Natural killer cell treated with Interleukin-12 subunit alpha and Interleukin-12 subunit beta and Interleukin-15 and Interleukin-18, amount 100 ng/mL, for 72 hours (primary cell): ENCODE measurements around the gene P2RY4. TPM values are rescaled to one million over a fixed set of nuclear protein-coding genes. Genes with fewer than 3 reads are reported as not detected.
"Not testable (repeated sequence)": the region's sequence is repeated elsewhere in the genome, so short reads cannot be mapped to it uniquely, and the experiment has no call there.

Experiments used
- ATAC-seq, 2 donors: fragments of 150-1000 bp; cut with Tn5 transposase in 1 of 2; sonication (Bioruptor Pico), chemical (Tn5 transposase) in 1 of 2; 2 replicates each; pipeline ENCODE4 v1.10.0; 2021
- DNase-seq: peaks from one replicate; pipeline ENCODE4 v3.0.0; 2022; ENCODE audit warnings: low spot score
- H3K27ac Mint-ChIP-seq, 2 donors: 1 replicate in 1 of 2; 2 replicates in 1 of 2; pipeline ENCODE4 v1.8.0; 2022; ENCODE audit warnings: mixed read lengths in 2 of 2, mild to moderate bottlenecking in 1 of 2, moderate library complexity in 1 of 2
- H3K27me3 Mint-ChIP-seq, 2 donors: 1 replicate in 1 of 2; 2 replicates in 1 of 2; pipeline ENCODE4 v1.8.0; 2022; ENCODE audit warnings: mixed read lengths in 2 of 2
- H3K36me3 Mint-ChIP-seq: one replicate; pipeline ENCODE4 v1.8.0; 2022; ENCODE audit warnings: mixed read lengths
- H3K4me1 Mint-ChIP-seq, 2 donors: 1 replicate in 1 of 2; 2 replicates in 1 of 2; pipeline ENCODE4 v1.8.0; 2022; ENCODE audit warnings: low read depth in 2 of 2, mixed read lengths in 2 of 2, mild to moderate bottlenecking in 1 of 2
- H3K4me3 Mint-ChIP-seq: one replicate; pipeline ENCODE4 v1.8.0; 2022; ENCODE audit warnings: mixed read lengths
- H3K9me3 Mint-ChIP-seq: 2 replicates; pipeline ENCODE4 v1.8.0; 2022; ENCODE audit warnings: mixed read lengths
- total RNA-seq, 2 donors: library from RNA; stranded (reverse); gene quantifications; one replicate each; pipeline ENCODE4 v1.2.3, GENCODE V29; 2022

The P2RY4 gene
- total RNA-seq, 2 donors from 2014 or later, result 0.36 to 0.40 TPM

GRCh38 chrX:70257423-70258288 lies 2.3 kb downstream of the P2RY4 start:
- H3K27ac Mint-ChIP-seq, result no peak overlapping the region
- DNase-seq (no peak), ATAC-seq (peak in 1 of 2 donors; percentile 43)
- no peaks in the 10 kb centered on the region for H3K9me3 Mint-ChIP-seq
- no peaks in the 10 kb centered on the region for H3K36me3 Mint-ChIP-seq
- H3K4me3 Mint-ChIP-seq, result no peak overlapping the region
- H3K4me1 Mint-ChIP-seq, result no peaks in the 10 kb centered on the region
- peaks cover 0 to 7% of the 10 kb centered on the region in 2 donors for H3K27me3 Mint-ChIP-seq

- no peak overlapping the region for H3K4me3 Mint-ChIP-seq
- H3K27ac Mint-ChIP-seq, result no peak overlapping the region
- H3K9me3 Mint-ChIP-seq, result no peaks in the 10 kb centered on the region
- no peaks in the 10 kb centered on the region for H3K36me3 Mint-ChIP-seq
- peaks cover 0 to 7% of the 10 kb centered on the region in 2 donors for H3K27me3 Mint-ChIP-seq
- DNase-seq, result no peak
- ATAC-seq, result no peak
- no peaks in the 10 kb centered on the region for H3K4me1 Mint-ChIP-seq
These were observed 4.6 kb downstream of the P2RY4 start for GRCh38 chrX:70255452-70255851.

DNA sequence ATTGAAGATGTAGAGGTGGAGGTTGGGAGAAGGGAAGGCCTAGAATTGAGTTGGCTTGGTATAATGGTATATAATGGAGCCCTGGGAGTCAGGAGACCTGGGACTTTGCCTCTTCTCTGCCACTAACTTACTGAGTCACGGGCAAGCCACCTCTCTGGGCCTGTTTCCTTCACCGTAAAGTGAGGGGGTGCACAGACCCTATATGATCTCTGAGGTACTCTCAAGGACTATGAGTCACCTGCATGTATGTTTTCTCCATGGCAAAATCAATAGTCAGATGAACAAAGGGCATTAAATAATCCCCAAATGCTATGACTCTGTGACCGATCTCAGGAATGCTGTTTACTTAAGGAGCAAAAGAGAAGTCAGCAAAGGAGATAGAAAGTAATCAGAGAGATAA lies 5.1 kb downstream of the P2RY4 start:
- Mint-ChIP-seq H3K27me3 (peaks cover 0 to 7% of the 10 kb centered on the region in 2 donors), H3K9me3 (no peaks in the 10 kb centered on the region), H3K4me3 (no peak overlapping the region), H3K36me3 (no peaks in the 10 kb centered on the region), H3K27ac (no peak overlapping the region), H3K4me1 (no peaks in the 10 kb centered on the region)
- DNase-seq, result no peak
- no peak for ATAC-seq

- no peak overlapping the region for H3K27ac Mint-ChIP-seq
- H3K4me3 Mint-ChIP-seq, result no peak overlapping the region
- H3K36me3 Mint-ChIP-seq, result no peaks in the 10 kb centered on the region
- no peak for ATAC-seq
- no peaks in the 10 kb centered on the region for H3K4me1 Mint-ChIP-seq
- H3K27me3 Mint-ChIP-seq, result peaks cover 0 to 7% of the 10 kb centered on the region in 2 donors
- H3K9me3 Mint-ChIP-seq, result no peaks in the 10 kb centered on the region
- DNase-seq, result no peak
These were observed 6.0 kb downstream of the P2RY4 start for GRCh38 chrX:70254063-70254400.

GRCh38 chrX:70253377-70254062 lies 6.5 kb downstream of the P2RY4 start:
- Mint-ChIP-seq H3K27me3 (peaks cover 0 to 7% of the 10 kb centered on the region in 2 donors), H3K27ac (no peak overlapping the region), H3K36me3 (no peaks in the 10 kb centered on the region), H3K4me1 (no peaks in the 10 kb centered on the region), H3K4me3 (no peak overlapping the region), H3K9me3 (no peaks in the 10 kb centered on the region)
- DNase-seq, result no peak
- no peak for ATAC-seq

DNA sequence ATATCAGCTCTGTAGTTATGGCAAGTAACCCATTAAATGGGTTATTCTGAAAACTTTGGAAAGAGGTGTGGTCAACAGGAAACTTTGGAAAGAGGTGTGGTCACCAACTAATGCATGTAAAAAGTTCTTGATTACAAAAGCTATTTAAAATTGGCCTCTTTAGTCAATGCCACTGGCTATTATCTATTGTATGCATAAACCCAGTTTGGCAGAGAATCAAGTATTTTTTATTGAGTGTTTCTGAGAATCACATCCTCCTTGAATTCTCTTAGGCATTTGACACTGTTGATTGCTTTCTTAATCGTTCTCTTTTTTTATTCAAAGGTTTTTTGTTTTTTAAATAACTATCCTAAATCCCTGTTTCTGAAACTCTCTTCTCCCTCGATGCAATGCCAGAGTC lies 7.5 kb downstream of the P2RY4 start:
- DNase-seq (no peak), ATAC-seq (no peak)
- peaks cover 0 to 7% of the 10 kb centered on the region in 2 donors for H3K27me3 Mint-ChIP-seq
- H3K4me3 Mint-ChIP-seq, result no peak overlapping the region
- no peaks in the 10 kb centered on the region for H3K36me3 Mint-ChIP-seq
- no peaks in the 10 kb centered on the region for H3K4me1 Mint-ChIP-seq
- no peaks in the 10 kb centered on the region for H3K9me3 Mint-ChIP-seq
- no peak overlapping the region for H3K27ac Mint-ChIP-seq

GRCh38 chrX:70247252-70247651 lies 12.8 kb downstream of the P2RY4 start:
- no peaks in the 10 kb centered on the region for H3K9me3 Mint-ChIP-seq
- ATAC-seq (no peak), DNase-seq (no peak)
- H3K4me3 Mint-ChIP-seq, result no peak overlapping the region
- no peak overlapping the region for H3K27ac Mint-ChIP-seq
- no peaks in the 10 kb centered on the region for H3K4me1 Mint-ChIP-seq
- H3K36me3 Mint-ChIP-seq, result no peaks in the 10 kb centered on the region
- H3K27me3 Mint-ChIP-seq, result peaks cover 0 to 5% of the 10 kb centered on the region in 2 donors

- H3K4me3 Mint-ChIP-seq, result no peak overlapping the region
- DNase-seq (no peak), ATAC-seq (no peak)
- H3K36me3 Mint-ChIP-seq, result no peaks in the 10 kb centered on the region
- peaks cover 0 to 10% of the 10 kb centered on the region in 2 donors for H3K27me3 Mint-ChIP-seq
- H3K9me3 Mint-ChIP-seq, result no peaks in the 10 kb centered on the region
- H3K27ac Mint-ChIP-seq, result no peak overlapping the region
- no peaks in the 10 kb centered on the region for H3K4me1 Mint-ChIP-seq
These were observed 15.1 kb downstream of the P2RY4 start for GRCh38 chrX:70244881-70245280.

DNA sequence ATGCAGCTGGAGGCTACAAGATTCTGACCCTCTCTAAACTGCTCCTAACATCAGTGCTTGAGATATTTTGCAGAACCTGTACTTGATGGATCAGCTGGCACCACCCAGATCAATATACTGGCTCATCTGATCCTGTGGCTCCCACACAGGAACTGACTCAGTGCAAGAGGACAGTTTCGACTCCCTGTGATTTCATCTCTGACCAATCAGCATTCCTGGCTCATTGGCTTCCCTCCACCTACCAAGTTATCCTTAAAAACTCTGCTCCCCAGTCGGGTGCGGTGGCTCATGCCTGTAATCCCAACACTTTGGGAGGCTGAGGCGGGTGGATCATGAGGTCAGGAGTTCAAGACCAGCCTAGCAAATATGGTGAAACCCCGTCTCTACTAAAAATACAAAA lies 16.4 kb downstream of the P2RY4 start:
- H3K27ac Mint-ChIP-seq, H3K9me3 Mint-ChIP-seq, H3K4me3 Mint-ChIP-seq: not testable (repeated sequence)

GRCh38 chrX:70241501-70241900 lies 18.5 kb downstream of the P2RY4 start:
- Mint-ChIP-seq H3K36me3 (no peaks in the 10 kb centered on the region), H3K4me3 (no peak overlapping the region), H3K27ac (no peak overlapping the region), H3K9me3 (no peaks in the 10 kb centered on the region), H3K27me3 (peaks cover 0 to 16% of the 10 kb centered on the region in 2 donors), H3K4me1 (no peaks in the 10 kb centered on the region)
- DNase-seq, result no peak
- no peak for ATAC-seq

More for the DNA sequence above, 16.4 kb downstream of the P2RY4 start:
- not testable (repeated sequence) for DNase-seq, H3K36me3 Mint-ChIP-seq, H3K4me1 Mint-ChIP-seq, ATAC-seq
- peaks cover 0 to 10% of the 10 kb centered on the region in 2 donors for H3K27me3 Mint-ChIP-seq

- no peak for ATAC-seq
- H3K36me3 Mint-ChIP-seq, result no peaks in the 10 kb centered on the region
- no peaks in the 10 kb centered on the region for H3K9me3 Mint-ChIP-seq
- H3K27ac Mint-ChIP-seq, result no peak overlapping the region
- no peaks in the 10 kb centered on the region for H3K4me1 Mint-ChIP-seq
- no peak for DNase-seq
- H3K27me3 Mint-ChIP-seq, result peaks cover 0 to 16% of the 10 kb centered on the region in 2 donors
- H3K4me3 Mint-ChIP-seq, result no peak overlapping the region
These were observed 19.3 kb downstream of the P2RY4 start for GRCh38 chrX:70240751-70241150.

GRCh38 chrX:70234355-70234754 lies 25.6 kb downstream of the P2RY4 start, which contains the start of gene AWAT1:
Gene AWAT1, plus strand, starts transcription at chrX:70234655. Its CDS starts 41 bp downstream, at chrX:70234696.
- no peaks in the 10 kb centered on the region for H3K9me3 Mint-ChIP-seq
- H3K4me1 Mint-ChIP-seq, result peaks cover 0 to 11% of the 10 kb centered on the region in 2 donors
- H3K27ac Mint-ChIP-seq, result no peak within 1 kb of the TSS
- H3K36me3 Mint-ChIP-seq, result no peaks in the 10 kb centered on the region
- H3K27me3 Mint-ChIP-seq, result peaks cover 6 to 17% of the 10 kb centered on the region in 2 donors
- DNase-seq (no peak), ATAC-seq (no peak)
- H3K4me3 Mint-ChIP-seq, result no peak within 1 kb of the TSS

DNA sequence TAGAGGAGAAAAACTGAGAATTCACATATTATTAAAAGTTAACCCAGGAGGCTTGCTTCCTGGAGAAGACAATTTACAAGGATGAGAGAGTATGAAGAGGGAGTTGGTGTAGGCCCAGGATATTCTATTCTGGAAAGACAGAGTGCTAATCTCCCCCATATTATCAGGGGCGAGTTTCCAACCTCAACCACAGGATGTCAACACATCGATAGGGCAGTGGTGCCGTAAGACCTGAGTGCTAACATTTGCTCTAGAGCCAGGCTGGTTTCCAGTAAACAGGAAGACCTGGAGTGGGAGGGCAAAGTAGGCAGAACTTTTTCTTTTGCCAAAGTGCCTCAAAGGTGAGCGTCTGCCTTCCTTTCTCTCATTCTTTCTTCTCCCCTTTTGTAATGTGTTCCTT lies 28.3 kb downstream of the P2RY4 start:
- no peak overlapping the region for H3K4me3 Mint-ChIP-seq
- H3K4me1 Mint-ChIP-seq, result peaks cover 0 to 11% of the 10 kb centered on the region in 2 donors
- ATAC-seq, result no peak
- DNase-seq, result no peak
- no peak overlapping the region for H3K27ac Mint-ChIP-seq
- H3K9me3 Mint-ChIP-seq, result no peaks in the 10 kb centered on the region
- no peaks in the 10 kb centered on the region for H3K36me3 Mint-ChIP-seq
- H3K27me3 Mint-ChIP-seq, result peaks cover 6 to 13% of the 10 kb centered on the region in 2 donors

DNA sequence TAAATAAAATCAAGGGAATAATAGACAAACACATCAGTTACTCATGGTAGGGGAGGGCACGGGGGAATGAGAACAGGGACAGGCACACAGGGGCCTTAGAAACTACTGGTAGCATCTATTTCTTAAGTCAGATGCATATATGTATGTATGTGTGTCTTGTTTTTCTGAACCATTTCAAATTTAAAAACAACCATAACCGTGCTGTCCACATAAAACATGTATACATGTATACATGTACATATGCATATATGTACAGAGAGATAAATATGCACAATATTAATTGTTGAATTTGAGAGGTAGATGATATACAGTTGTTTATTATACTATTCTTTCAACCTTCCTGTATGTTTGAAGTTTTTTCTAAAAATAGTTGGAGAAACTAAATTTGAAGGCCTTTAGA lies 33.3 kb downstream of the P2RY4 start:
- no peak for ATAC-seq
- Mint-ChIP-seq H3K36me3 (no peaks in the 10 kb centered on the region), H3K4me3 (no peak overlapping the region), H3K4me1 (peaks cover 0 to 5% of the 10 kb centered on the region in 2 donors), H3K27me3 (peaks cover 0 to 5% of the 10 kb centered on the region in 2 donors), H3K9me3 (no peaks in the 10 kb centered on the region), H3K27ac (no peak overlapping the region)
- no peak for DNase-seq
